ENCODE data around the gene OR2A12.

Gene OR2A12, protein sequence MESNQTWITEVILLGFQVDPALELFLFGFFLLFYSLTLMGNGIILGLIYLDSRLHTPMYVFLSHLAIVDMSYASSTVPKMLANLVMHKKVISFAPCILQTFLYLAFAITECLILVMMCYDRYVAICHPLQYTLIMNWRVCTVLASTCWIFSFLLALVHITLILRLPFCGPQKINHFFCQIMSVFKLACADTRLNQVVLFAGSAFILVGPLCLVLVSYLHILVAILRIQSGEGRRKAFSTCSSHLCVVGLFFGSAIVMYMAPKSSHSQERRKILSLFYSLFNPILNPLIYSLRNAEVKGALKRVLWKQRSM

DNA sequence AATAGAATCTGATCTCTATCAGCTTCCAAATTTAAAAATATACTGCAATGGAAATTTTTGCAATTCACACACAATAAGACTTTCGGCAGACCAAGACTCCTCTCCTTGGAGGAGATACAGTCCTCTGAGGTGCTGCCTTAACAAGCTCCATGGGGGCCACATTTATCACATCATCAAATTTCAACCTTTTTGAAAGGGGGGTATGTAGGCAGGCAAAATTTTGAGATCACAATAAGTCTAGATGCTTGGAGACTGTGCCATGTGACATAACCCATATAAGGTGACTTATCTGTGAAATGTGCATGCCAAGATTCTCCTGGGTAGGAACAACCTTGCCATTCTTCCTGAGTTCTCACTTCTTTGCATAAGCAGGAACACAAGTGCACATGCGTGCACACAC, at the start of gene OR2A12:
OR2A12 (plus strand) TSS at position 301 of the 400 bp plus-strand sequence. CDS start 8,830 bp downstream, outside the sequence.
- DNase-seq (ENCODE audit: low spot score): no peak
- TF ChIP-seq, protein P1, sequence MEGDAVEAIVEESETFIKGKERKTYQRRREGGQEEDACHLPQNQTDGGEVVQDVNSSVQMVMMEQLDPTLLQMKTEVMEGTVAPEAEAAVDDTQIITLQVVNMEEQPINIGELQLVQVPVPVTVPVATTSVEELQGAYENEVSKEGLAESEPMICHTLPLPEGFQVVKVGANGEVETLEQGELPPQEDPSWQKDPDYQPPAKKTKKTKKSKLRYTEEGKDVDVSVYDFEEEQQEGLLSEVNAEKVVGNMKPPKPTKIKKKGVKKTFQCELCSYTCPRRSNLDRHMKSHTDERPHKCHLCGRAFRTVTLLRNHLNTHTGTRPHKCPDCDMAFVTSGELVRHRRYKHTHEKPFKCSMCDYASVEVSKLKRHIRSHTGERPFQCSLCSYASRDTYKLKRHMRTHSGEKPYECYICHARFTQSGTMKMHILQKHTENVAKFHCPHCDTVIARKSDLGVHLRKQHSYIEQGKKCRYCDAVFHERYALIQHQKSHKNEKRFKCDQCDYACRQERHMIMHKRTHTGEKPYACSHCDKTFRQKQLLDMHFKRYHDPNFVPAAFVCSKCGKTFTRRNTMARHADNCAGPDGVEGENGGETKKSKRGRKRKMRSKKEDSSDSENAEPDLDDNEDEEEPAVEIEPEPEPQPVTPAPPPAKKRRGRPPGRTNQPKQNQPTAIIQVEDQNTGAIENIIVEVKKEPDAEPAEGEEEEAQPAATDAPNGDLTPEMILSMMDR (IDR thresholded peaks at IDR 0.05): no peak
- no peak within 1 kb of the TSS for H3K27ac ChIP-seq
- no peak within 1 kb of the TSS for H3K4me3 ChIP-seq

- TF ChIP-seq, protein P1 (IDR thresholded peaks at IDR 0.05): no peak
- no peak overlapping the region for H3K4me3 ChIP-seq
- H3K27ac ChIP-seq: no peak overlapping the region
- no peak for DNase-seq (ENCODE audit: low spot score)
These were observed 49.7 kb upstream of the OR2A12 start for GRCh38 chr7:144036302-144036885.

- no peak overlapping the region for H3K27ac ChIP-seq
- no peak overlapping the region for H3K4me3 ChIP-seq
- DNase-seq (ENCODE audit: low spot score): no peak
- TF ChIP-seq, protein P1 (IDR thresholded peaks at IDR 0.05): no peak
These were observed 48.6 kb upstream of the OR2A12 start for GRCh38 chr7:144037414-144038035.

- Histone ChIP-seq H3K4me3 (no peak overlapping the region), H3K27ac (no peak overlapping the region)
- TF ChIP-seq, protein P1 (IDR thresholded peaks at IDR 0.05): no peak
- no peak for DNase-seq (ENCODE audit: low spot score)
These were observed 47.2 kb upstream of the OR2A12 start for GRCh38 chr7:144038887-144039286.

DNA sequence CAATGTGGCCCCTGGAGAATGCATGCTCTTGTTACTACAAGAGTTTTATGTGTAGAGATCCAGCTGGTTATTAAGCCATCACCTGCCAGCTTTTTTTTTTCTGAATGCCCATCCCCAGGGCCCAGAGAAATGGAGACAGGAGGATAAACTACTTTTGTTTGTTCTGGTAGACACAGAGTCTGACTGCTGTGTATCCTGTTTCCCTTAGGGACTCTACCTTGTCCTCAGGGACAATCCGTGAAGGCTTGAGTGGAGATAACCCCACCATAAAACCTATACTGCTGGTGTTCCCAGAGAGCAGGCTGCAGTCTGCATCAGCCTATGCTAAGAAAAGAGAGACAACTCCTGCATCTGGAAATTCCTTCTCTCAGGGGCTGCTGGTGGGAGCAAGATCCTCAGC, 37.4 kb upstream of the OR2A12 start, which contains the start of gene OR2A5:
OR2A5 (plus strand) TSS at position 301 of the 400 bp plus-strand sequence. CDS start 1,454 bp downstream, outside the sequence.
- H3K4me3 ChIP-seq: no peak within 1 kb of the TSS
- no peak for DNase-seq (ENCODE audit: low spot score)
- H3K27ac ChIP-seq: no peak within 1 kb of the TSS
- TF ChIP-seq, protein P1 (IDR thresholded peaks at IDR 0.05): no peak

- DNase-seq (ENCODE audit: low spot score): no peak
- no peak overlapping the region for H3K27ac ChIP-seq
- no peak overlapping the region for H3K4me3 ChIP-seq
- TF ChIP-seq, protein P1 (IDR thresholded peaks at IDR 0.05): no peak
These were observed 36.6 kb upstream of the OR2A12 start for GRCh38 chr7:144049491-144049890.
